DMS53 treated with DMSO at 0.1 percent for 48 hours (cell line): Measurements from ENCODE around the gene EFHD2.
A peak's percentile ranks its signal among the peaks of the same experiment; 100 is the strongest.
"Not testable (repeated sequence)": the region's sequence is repeated elsewhere in the genome, so short reads cannot be mapped to it uniquely, and the experiment has no call there.

ENCODE experiments used
- DNase-seq: peaks from one replicate; lab custom pipeline; 2025; ENCODE audit not compliant: unreplicated experiment; lab: John Stamatoyannopoulos, UW

EFHD2 gene

GRCh38 chr1:15411593-15412137, 2.0 kb downstream of the EFHD2 start:
- no peak for DNase-seq

- no peak for DNase-seq
Observed at GRCh38 chr1:15412175-15412800, 2.6 kb downstream of the EFHD2 start.

- no peak for DNase-seq
Observed at GRCh38 chr1:15412843-15413242, 3.2 kb downstream of the EFHD2 start.

- no peak for DNase-seq
Observed at GRCh38 chr1:15413563-15414444, 4.1 kb downstream of the EFHD2 start.

- no peak for DNase-seq
Observed at GRCh38 chr1:15414445-15414983, 4.8 kb downstream of the EFHD2 start.

GRCh38 chr1:15417059-15417934, 7.6 kb downstream of the EFHD2 start:
- DNase-seq: no peak

- DNase-seq: no peak
Observed at GRCh38 chr1:15418806-15419515, 9.3 kb downstream of the EFHD2 start.

- no peak for DNase-seq
Observed at GRCh38 chr1:15420853-15421465, 11.3 kb downstream of the EFHD2 start.

GRCh38 chr1:15422871-15423270, 13.2 kb downstream of the EFHD2 start:
- DNase-seq: no peak

GRCh38 chr1:15423355-15424077, 13.8 kb downstream of the EFHD2 start:
- DNase-seq: no peak

- peak; percentile 97 for DNase-seq
Observed at GRCh38 chr1:15424146-15424667, 14.5 kb downstream of the EFHD2 start.

- DNase-seq: no peak
Observed at GRCh38 chr1:15424981-15425380, 15.3 kb downstream of the EFHD2 start.

- no peak for DNase-seq
Observed at GRCh38 chr1:15425521-15425920, 15.8 kb downstream of the EFHD2 start.

GRCh38 chr1:15425958-15426357, 16.3 kb downstream of the EFHD2 start:
- no peak for DNase-seq

- no peak for DNase-seq
Observed at GRCh38 chr1:15426492-15427279, 17.0 kb downstream of the EFHD2 start.

GRCh38 chr1:15427280-15427666, 17.6 kb downstream of the EFHD2 start:
- no peak for DNase-seq

GRCh38 chr1:15428252-15428651, 18.6 kb downstream of the EFHD2 start:
- DNase-seq: not testable (repeated sequence)

- no peak for DNase-seq
Observed at GRCh38 chr1:15428815-15429435, 19.2 kb downstream of the EFHD2 start.
